Ishikawa (cell line): ENCODE results near the gene GOLGA6C.

Source experiments
- CEBPB ChIP-seq: IDR thresholded peaks from 2 replicates; pipeline ENCODE4 v1.6.1; 2012
- CREB1 ChIP-seq: IDR thresholded peaks from 2 replicates; pipeline ENCODE4 v1.6.1; 2012; ENCODE audit warnings: low read depth
- EGR1 ChIP-seq: IDR thresholded peaks from 2 replicates; pipeline ENCODE4 v1.6.1; 2012
- EP300 ChIP-seq: IDR thresholded peaks from 2 replicates; pipeline ENCODE4 v1.6.1; 2012; ENCODE audit warnings: borderline replicate concordance
- FOXM1 ChIP-seq: IDR thresholded peaks from 2 replicates; pipeline ENCODE4 v1.6.1; 2012; ENCODE audit warnings: low read depth, borderline replicate concordance
- NFIC ChIP-seq: IDR thresholded peaks from 2 replicates; pipeline ENCODE4 v1.6.1; 2012
- RAD21 ChIP-seq: IDR thresholded peaks from 2 replicates; pipeline ENCODE4 v1.6.1; 2012; ENCODE audit warnings: low read depth
- REST ChIP-seq: IDR thresholded peaks from 2 replicates; pipeline ENCODE4 v1.6.1; 2012; ENCODE audit warnings: low read depth, mild to moderate bottlenecking
- TAF1 ChIP-seq: IDR thresholded peaks from 2 replicates; pipeline ENCODE4 v1.6.1; 2012; ENCODE audit warnings: low read depth, mild to moderate bottlenecking
- TCF12 ChIP-seq: IDR thresholded peaks from 2 replicates; pipeline ENCODE4 v1.6.1; 2012; ENCODE audit warnings: low read depth
- TEAD4 ChIP-seq: IDR thresholded peaks from 2 replicates; pipeline ENCODE4 v1.6.1; 2012
- YY1 ChIP-seq: IDR thresholded peaks from 2 replicates; pipeline ENCODE4 v1.6.1; 2012; ENCODE audit warnings: low read depth
- ZBTB7A ChIP-seq: IDR thresholded peaks from 2 replicates; pipeline ENCODE4 v1.6.1; 2012; ENCODE audit warnings: low read depth
- TF ChIP-seq, protein P1 (sequence below): IDR thresholded peaks from 2 replicates; pipeline ENCODE4 v1.6.1; 2012

DNA sequence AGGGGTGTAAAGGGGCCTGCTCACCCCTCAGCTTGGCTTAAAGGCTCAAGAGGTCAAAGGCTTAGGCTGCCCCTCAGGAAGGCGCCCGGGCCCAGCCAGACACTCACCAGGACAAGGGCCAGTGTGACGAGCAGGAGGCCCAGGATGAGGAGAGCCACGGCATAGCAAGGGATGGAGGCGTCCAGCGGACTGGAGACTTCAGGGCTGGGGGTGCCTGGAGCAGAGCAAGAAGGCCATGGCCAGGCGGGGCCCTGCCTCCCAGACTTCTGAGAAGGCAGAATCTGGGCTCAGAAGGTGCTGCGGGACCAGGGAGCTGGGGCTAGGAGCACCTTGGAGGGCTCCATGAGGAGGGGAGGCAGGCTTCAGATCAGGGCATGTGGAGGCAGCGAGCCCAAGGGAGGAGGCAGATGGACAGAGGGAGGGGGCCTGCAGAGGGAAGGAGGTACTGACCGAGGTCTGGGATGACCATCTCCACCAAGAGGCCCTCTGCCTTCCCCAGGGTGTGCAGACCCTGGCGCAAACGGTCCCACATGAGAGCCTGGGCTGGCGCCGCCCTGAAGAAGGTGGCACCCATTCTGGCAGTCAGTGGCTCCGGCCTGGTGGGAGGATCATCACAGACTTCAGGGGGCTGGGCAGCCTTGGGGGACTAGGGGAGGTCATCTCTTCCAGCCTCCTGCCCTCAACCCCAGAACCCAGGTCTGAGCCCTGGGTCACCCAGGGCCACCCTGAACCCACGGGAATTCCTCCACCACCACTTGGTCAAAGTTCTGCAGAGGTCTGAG, 32.0 kb upstream of the GOLGA6C start:
- TF ChIP-seq TCF12 (no peak), TAF1 (no peak), EP300 (no peak), RAD21 (no peak), NFIC (no peak), YY1 (no peak), REST (no peak), CREB1 (no peak), ZBTB7A (no peak), TEAD4 (no peak), FOXM1 (no peak), EGR1 (no peak), CEBPB (no peak)
- TF ChIP-seq, protein P1, sequence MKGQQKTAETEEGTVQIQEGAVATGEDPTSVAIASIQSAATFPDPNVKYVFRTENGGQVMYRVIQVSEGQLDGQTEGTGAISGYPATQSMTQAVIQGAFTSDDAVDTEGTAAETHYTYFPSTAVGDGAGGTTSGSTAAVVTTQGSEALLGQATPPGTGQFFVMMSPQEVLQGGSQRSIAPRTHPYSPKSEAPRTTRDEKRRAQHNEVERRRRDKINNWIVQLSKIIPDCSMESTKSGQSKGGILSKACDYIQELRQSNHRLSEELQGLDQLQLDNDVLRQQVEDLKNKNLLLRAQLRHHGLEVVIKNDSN = no peak
